Hematopoietic multipotent progenitor cell (in vitro differentiated cells): ENCODE measurements around the gene KMT2C. TPM values are rescaled to one million over a fixed set of nuclear protein-coding genes. Genes with fewer than 3 reads are reported as not detected.
"Not testable (repeated sequence)": the region's sequence is repeated elsewhere in the genome, so short reads cannot be mapped to it uniquely, and the experiment has no call there.

Experiments
- DNase-seq, 3 donors: peaks; one replicate each; pipeline ENCODE4 v3.0.0-alpha.2; 2011 to 2015; ENCODE audit warnings: low read depth in 2 of 3, low spot score in 2 of 3
- total RNA-seq: library from RNA; depleted of rRNA; stranded (reverse); fragments of >200 nt; gene quantifications from one replicate; pipeline ENCODE4 v1.2.3, GENCODE V29; 2012

Gene KMT2C
- total RNA-seq = 33.1 TPM

- peak; percentile 18 to 58 (median 44) for DNase-seq
Measured at GRCh38 chr7:152435384-152436110, at the start of gene KMT2C. Gene KMT2C (minus strand): TSS chr7:152436003. CDS start chr7:152435786, 217 bp downstream.

- no peak for DNase-seq
Measured at GRCh38 chr7:152481082-152481481, 45.3 kb upstream of the KMT2C start.

GRCh38 chr7:152480664-152481063 lies 44.9 kb upstream of the KMT2C start:
- no peak for DNase-seq

- DNase-seq = no peak
Measured at GRCh38 chr7:152479595-152479994, 43.8 kb upstream of the KMT2C start.

- no peak for DNase-seq
Measured at GRCh38 chr7:152478140-152478539, 42.3 kb upstream of the KMT2C start.

GRCh38 chr7:152477079-152477478 lies 41.3 kb upstream of the KMT2C start:
- no peak for DNase-seq

- no peak for DNase-seq
Measured at GRCh38 chr7:152476551-152476950, 40.7 kb upstream of the KMT2C start.

- DNase-seq = not testable (repeated sequence)
Measured at GRCh38 chr7:152471023-152471620, 35.3 kb upstream of the KMT2C start.

GRCh38 chr7:152470251-152471022 lies 34.6 kb upstream of the KMT2C start:
- DNase-seq = not testable (repeated sequence)

GRCh38 chr7:152469576-152469975 lies 33.8 kb upstream of the KMT2C start:
- not testable (repeated sequence) for DNase-seq

- DNase-seq = no peak
Measured at GRCh38 chr7:152467225-152467624, 31.4 kb upstream of the KMT2C start.

- no peak for DNase-seq
Measured at GRCh38 chr7:152465119-152465387, 29.2 kb upstream of the KMT2C start.

GRCh38 chr7:152464312-152465118 lies 28.7 kb upstream of the KMT2C start:
- peak in 2 of 3 donors; percentile 80 to 82 for DNase-seq

GRCh38 chr7:152463709-152464311 lies 28.0 kb upstream of the KMT2C start:
- peak; percentile 98 to 100 (median 100) for DNase-seq

- DNase-seq = peak in 1 of 3 donors; percentile 13
Measured at GRCh38 chr7:152462995-152463708, 27.3 kb upstream of the KMT2C start.

GRCh38 chr7:152459724-152460251 lies 24.0 kb upstream of the KMT2C start:
- DNase-seq = peak in 2 of 3 donors; percentile 73 to 91

- DNase-seq = no peak
Measured at GRCh38 chr7:152451356-152451755, 15.6 kb upstream of the KMT2C start.

- not testable (repeated sequence) for DNase-seq
Measured at GRCh38 chr7:152445386-152446008, 9.7 kb upstream of the KMT2C start.

GRCh38 chr7:152443586-152443985 lies 7.8 kb upstream of the KMT2C start:
- no peak for DNase-seq
